Activated T-cell treated with anti-CD3 and anti-CD28 coated beads for 48 hours (primary cell): ENCODE data around the gene DUXB.

ENCODE experiments used
- DNase-seq: peaks from one replicate; pipeline ENCODE4 v3.0.0-alpha.2; 2020; ENCODE audit warnings: low read depth

The DUXB gene

GRCh38 chr16:75701361-75701760, at the start of gene DUXB:
DUXB (minus strand) TSS chr16:75701461; CDS start chr16:75701418, 43 bp downstream.
- DNase-seq = no peak

DNA sequence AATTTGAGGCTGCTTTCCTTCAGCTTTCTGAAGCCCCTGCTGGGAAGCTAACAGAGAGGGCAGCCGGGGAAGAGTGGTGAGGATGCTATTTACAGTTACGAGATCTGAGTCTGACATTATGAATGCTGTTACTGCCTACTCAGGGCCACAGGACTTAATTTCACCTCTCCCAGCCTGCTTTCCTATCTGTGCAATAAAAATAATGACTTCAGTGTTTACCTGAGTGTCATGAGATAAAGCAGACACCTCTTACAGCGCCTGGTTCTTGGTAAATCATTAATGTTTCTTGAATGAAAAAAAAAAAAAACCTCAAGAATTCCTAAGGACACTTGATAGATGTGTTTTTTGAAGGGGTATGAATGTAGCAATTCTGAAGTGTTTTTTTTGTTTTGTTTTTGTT, 49.3 kb upstream of the DUXB start:
- DNase-seq = no peak

DNA sequence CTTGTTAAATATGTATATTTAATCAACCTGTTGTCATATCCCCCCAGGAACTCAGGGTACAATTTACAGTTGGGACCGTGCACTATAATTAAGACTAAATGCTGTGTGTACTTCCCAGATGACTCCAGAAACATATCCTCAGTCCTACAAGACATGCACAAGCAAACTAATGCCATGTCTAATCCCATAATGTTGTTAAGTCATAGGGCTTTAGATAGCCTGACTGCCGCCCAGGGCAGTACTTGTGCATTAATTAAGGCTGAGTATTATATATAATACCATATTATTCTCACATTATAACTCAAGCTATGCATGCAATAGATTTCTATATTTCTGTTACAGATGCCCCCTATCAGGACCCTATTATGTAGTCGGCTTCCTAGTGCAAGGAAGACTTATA, 45.1 kb upstream of the DUXB start:
- no peak for DNase-seq

DNA sequence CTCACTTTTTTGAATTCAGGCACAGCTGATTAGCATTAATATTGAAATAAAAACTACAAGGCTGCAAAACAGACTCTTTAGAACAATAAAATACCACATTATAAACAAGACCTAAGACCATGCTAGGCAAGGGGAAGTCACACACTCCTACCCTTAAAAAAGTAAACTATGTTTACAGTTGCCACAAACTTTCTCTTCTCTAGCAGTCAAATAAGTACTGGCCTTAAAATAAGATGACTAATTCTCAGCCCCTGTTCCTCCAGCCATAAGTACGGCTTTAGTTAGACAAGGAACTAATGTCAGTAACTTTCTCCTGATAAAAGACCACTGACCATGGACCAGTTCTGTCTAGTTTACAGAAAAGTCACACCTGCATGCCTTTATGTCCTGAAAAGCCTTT, 44.6 kb upstream of the DUXB start:
- DNase-seq = no peak

GRCh38 chr16:75745242-75745641, 44.0 kb upstream of the DUXB start:
- DNase-seq = no peak

DNA sequence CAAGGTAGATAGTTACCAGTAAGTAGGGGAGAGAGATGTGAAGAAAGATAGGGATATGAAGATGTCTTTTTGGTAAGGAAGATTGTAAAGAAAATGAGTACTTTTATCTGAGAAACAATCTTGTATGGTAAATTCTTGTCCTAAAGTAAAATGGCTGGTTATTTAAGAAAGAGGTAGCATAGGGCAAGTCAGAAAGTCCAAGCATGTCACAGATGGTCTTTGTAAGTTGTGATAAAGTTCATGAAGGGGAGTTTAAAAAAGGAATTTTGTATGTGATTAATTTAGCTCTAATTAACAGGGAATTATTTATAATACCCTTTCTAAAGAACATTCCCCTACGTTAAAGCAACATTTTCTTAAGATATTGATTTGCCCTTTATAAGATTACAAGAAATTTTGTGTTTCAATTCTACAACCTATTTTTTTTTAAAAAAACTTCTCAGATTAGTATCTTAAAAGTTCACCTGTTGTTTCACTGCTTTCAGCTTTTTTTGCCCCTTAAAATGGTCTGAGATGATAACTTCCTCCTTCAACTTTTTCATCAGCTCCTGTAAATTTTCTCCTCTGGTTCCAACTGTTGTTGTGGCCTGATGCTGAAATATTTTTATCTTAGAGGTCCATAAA, 41.3 kb upstream of the DUXB start:
- DNase-seq = no peak

- DNase-seq = no peak
Measured at GRCh38 chr16:75733305-75734211, 32.3 kb upstream of the DUXB start.

GRCh38 chr16:75732871-75733270, 31.6 kb upstream of the DUXB start:
- no peak for DNase-seq

GRCh38 chr16:75727221-75727620, 26.0 kb upstream of the DUXB start:
- no peak for DNase-seq

GRCh38 chr16:75726390-75726789, 25.1 kb upstream of the DUXB start, which contains the start of gene CPHXL:
CPHXL (minus strand) TSS chr16:75726490; CDS start chr16:75726442, 48 bp downstream.
- no peak for DNase-seq

- DNase-seq = no peak
Measured at GRCh38 chr16:75718452-75718851, 17.2 kb upstream of the DUXB start.

- no peak for DNase-seq
Measured at GRCh38 chr16:75714661-75715060, 13.4 kb upstream of the DUXB start.

- DNase-seq = no peak
Measured at GRCh38 chr16:75710344-75710743, 9.1 kb upstream of the DUXB start.

DNA sequence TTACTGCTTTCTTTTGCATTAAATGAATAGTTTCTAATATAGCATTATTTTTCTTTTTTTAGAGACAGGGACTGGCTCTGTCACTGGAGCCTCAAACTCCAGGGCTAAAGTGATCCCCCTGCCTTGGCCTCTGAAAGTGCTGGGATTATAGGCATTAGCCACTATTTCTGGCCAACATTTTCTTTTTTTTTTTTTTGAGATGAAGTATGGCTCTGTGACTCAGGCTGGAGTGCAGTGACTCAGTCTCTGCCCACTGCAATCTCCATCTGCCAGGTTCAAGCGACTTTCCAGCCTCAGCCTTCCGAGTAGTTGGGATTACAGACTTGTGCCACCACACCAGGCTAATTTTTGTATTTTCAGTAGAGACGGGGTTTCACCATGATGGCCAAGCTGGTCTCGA, 2.0 kb upstream of the DUXB start:
- no peak for DNase-seq

DNA sequence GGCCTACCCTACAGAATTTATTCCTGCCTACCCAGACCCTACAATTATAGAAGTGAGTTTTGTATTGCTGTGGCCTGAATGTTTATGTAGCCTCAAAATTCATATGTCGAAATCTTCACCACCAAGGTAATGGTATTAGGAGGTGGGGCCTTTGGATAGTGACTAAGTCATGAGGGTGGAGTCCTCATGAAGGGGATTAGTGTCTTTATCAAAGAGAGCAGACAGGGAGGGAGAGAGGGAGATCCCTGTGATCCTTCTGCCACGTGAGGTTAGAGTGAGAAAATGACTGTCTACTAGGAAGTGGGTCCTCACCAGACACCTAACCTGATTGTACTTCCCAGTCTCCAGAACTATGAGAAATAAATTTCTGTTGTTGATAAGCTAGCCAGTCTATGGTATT, 981 bp upstream of the DUXB start:
- DNase-seq = no peak

GRCh38 chr16:75697571-75697970, 3.7 kb downstream of the DUXB start:
- no peak for DNase-seq

DNA sequence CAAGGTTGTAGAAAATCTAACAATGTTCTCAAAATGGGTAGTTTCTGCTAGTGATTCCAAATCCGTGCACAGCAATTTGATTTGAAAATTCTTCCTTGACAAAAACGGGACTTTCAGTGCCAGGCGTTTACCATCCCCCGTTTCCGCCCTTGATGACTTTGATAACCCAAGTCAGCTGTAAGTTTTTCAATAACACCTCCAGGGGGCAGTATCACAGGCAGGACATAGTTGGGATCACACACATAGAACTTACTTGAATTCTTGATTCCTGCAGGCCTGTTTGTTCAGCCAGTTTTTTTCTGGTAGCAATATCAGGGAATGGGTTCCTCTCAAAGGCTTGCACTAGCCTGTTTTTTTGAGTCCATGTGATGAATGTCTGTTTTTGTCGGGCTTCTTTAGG, 5.6 kb downstream of the DUXB start:
- DNase-seq = no peak

DNA sequence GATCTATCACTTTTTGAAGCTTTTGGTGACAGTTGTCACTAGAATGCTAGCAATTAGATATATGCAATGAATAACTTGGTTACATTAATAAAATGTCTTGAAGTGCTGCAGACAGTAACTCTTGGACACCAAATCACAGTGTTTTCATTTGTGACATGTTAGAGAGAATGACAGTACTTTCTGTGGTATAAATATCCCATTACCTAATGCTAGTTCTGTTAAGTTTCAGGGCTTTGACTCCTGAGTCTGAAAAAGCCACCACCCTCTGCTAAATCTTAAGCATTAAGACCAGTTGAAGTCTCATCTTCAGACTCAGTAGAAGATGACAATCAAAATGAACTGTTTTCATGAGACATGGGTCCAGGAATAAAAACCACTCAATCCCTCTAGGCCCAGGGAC, 13.9 kb downstream of the DUXB start:
- DNase-seq = no peak

GRCh38 chr16:75682308-75682707, 19.0 kb downstream of the DUXB start:
- DNase-seq = no peak

DNA sequence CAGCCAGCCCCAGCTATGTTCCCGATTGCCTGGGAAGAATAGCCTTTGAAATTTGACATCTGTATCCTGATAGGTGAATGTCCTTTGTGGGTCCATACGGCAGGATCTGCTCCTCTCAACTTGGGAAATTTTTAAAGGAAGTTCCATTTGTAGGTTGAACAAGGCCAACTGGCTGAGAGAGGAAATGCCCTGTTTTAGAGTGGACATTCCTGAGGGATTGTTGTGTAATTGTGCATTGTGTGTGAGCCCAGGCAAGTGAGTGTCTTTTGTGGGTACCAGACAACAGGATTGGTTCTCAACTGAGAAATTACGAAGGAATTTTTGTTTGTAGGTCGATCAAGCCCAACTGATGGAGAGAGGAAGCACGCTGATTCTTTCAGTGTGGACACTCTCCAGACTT, 21.9 kb downstream of the DUXB start:
- no peak for DNase-seq

DNA sequence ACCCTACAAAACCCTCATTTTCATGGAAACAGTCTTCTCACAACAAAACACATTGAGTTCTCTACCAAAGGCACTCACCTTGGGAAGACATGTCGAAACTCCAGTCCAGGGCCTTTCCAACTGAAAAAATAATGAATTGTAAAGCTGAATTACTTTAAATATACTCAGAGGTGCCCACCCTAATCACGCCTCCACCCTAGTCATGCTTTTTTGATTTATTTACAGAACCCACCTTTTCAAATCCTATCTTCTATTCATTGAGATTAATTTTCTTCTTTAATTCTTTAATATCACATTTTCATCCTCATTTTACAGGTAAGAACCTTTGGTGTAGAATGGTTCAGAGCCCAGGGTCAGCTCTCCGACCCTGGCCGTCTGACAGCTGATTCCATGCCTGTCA, 24.4 kb downstream of the DUXB start, which contains the start of gene CPHXL2:
TSS of gene CPHXL2 (minus strand) at position 101 of the 400 bp plus-strand sequence. CDS start at position 91, 10 bp downstream.
- no peak for DNase-seq

DNA sequence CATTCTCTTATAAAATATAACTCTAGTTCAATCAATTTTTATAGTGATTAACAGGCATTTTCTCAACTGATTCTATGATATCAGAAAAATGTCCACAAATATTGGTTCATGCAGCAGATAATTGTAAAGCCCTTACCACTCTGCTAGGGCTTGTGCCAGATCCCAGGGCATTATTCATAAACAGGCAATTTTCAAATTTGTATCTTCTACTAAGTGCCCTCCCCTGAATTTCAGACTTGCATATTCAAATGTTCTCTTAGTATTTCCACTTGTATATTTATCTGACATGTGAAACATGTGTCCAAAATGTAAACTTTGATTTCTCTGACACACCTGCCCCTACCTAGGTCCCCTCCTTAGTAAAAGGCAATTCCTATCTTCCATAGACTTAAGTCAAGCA, 33.8 kb downstream of the DUXB start:
- no peak for DNase-seq

DNA sequence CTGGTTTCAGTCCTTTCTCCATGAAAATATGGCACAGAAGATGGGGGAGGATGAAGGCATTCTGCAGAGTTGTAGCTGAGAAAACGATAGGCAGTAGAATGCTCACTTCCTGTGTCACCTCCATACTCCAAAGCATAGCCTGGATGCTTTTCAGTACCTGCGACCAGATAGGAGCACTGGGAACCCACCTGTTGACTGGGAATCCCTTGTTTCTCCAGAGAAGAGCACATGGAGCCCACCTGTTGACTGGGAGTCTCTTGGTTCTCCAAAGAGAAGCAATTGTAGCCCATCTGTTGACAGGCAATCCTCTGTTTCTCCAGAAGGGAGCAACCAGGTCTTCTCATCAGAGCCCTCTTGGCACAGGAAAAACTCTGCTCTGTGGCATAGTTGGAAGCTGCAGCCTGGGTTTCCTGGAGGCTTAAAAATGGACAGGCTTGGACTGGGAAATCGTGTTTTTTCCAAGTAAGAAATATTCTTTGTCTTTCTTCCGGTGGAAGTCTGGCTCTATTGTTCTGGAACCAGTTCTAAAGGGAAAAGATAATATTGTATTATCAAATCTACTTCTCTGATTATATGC, 40.4 kb downstream of the DUXB start:
- DNase-seq = no peak
